HG02571 (cell line): Measurements from ENCODE around the gene GDPGP1.

Experiments used
- ATAC-seq: cut with Tn5 transposase; IDR thresholded peaks from one replicate; pipeline ENCODE4 v1.9.1; 2021; ENCODE audit warnings: mild to moderate bottlenecking, moderate library complexity; ENCODE audit not compliant: unreplicated experiment

Gene GDPGP1

GRCh38 chr15:90203473-90203872 is 30.5 kb upstream of the GDPGP1 start:
- no peak for ATAC-seq

- ATAC-seq: no peak
These were observed 30.1 kb upstream of the GDPGP1 start for GRCh38 chr15:90203922-90204321.

- ATAC-seq: no peak
These were observed 28.8 kb upstream of the GDPGP1 start for GRCh38 chr15:90205050-90205848.

- no peak for ATAC-seq
These were observed 28.1 kb upstream of the GDPGP1 start for GRCh38 chr15:90205886-90206285.

- no peak for ATAC-seq
These were observed 26.8 kb upstream of the GDPGP1 start for GRCh38 chr15:90207252-90207651.

GRCh38 chr15:90208356-90208755 is 25.7 kb upstream of the GDPGP1 start:
- no peak for ATAC-seq

GRCh38 chr15:90209591-90209990 is 24.4 kb upstream of the GDPGP1 start:
- ATAC-seq: no peak

GRCh38 chr15:90210593-90210992 is 23.4 kb upstream of the GDPGP1 start:
- no peak for ATAC-seq

GRCh38 chr15:90211009-90211408 is 23.0 kb upstream of the GDPGP1 start:
- no peak for ATAC-seq

- ATAC-seq: no peak
These were observed 22.4 kb upstream of the GDPGP1 start for GRCh38 chr15:90211440-90212143.

GRCh38 chr15:90212221-90213098 is 21.5 kb upstream of the GDPGP1 start:
- ATAC-seq: no peak

- ATAC-seq: no peak
These were observed 20.7 kb upstream of the GDPGP1 start for GRCh38 chr15:90213122-90213817.

- no peak for ATAC-seq
These were observed 20.2 kb upstream of the GDPGP1 start for GRCh38 chr15:90213818-90214204.

GRCh38 chr15:90214553-90215196 is 19.3 kb upstream of the GDPGP1 start:
- ATAC-seq: no peak

- ATAC-seq: no peak
These were observed 16.2 kb upstream of the GDPGP1 start for GRCh38 chr15:90217671-90218394.

- no peak for ATAC-seq
These were observed 14.4 kb upstream of the GDPGP1 start for GRCh38 chr15:90219421-90220141.

GRCh38 chr15:90221246-90221900 is 12.6 kb upstream of the GDPGP1 start:
- ATAC-seq: no peak

- no peak for ATAC-seq
These were observed 11.5 kb upstream of the GDPGP1 start for GRCh38 chr15:90222547-90222946.
